ENCODE measurements around the gene DGKI. TPM values are rescaled to one million over a fixed set of nuclear protein-coding genes. Genes with fewer than 3 reads are reported as not detected.

DGKI gene
- total and polyA plus RNA-seq, 2 donors (not counting 1 experiment from before 2014, with no cell fraction given): not detected

- DNase-seq (no peak), ATAC-seq (ENCODE audit: low read depth) (no peak)
- no peak for TF ChIP-seq EZH2 (IDR thresholded peaks at IDR 0.05; ENCODE audit: borderline replicate concordance, insufficient read depth, low read depth, low read length, poor library complexity, severe bottlenecking)
- no peak for TF ChIP-seq CTCF (IDR thresholded peaks at IDR 0.05)
- Histone ChIP-seq H3K4me3 (ENCODE audit: control extremely low read depth in 1 of 5, extremely low read depth in 1 of 5, insufficient read depth in 1 of 5, low read depth in 2 of 5, low read length in 4 of 5) (no peak overlapping the region), H3K27me3 (replicated peaks in 1 of 4; ENCODE audit: control extremely low read depth in 1 of 4, control insufficient read depth in 3 of 4, insufficient read depth in 4 of 4, low read length in 3 of 4) (no peaks in the 10 kb centered on the region), H3K4me2 (replicated peaks; ENCODE audit: low read depth, low read length, poor library complexity, severe bottlenecking) (no peak overlapping the region), H3K79me2 (ENCODE audit: control insufficient read depth, insufficient read depth, low read length) (no peaks in the 10 kb centered on the region), H3K27ac (ENCODE audit: low read length in 2 of 2) (no peak overlapping the region), H3K36me3 (replicated peaks in 1 of 2; ENCODE audit: control extremely low read depth in 1 of 2, control insufficient read depth in 1 of 2, extremely low read depth in 1 of 2, insufficient read depth in 2 of 2, low read length in 1 of 2) (no peaks in the 10 kb centered on the region), H3K9ac (ENCODE audit: low read length) (no peak overlapping the region), H3K4me1 (ENCODE audit: control insufficient read depth in 2 of 2, insufficient read depth in 2 of 2, low read length in 2 of 2) (no peaks in the 10 kb centered on the region), H2AFZ (ENCODE audit: insufficient read depth, low read depth, low read length, poor library complexity, severe bottlenecking) (no peak overlapping the region), H4K20me1 (ENCODE audit: control insufficient read depth, insufficient read depth, low read length, poor library complexity, severe bottlenecking) (no peaks in the 10 kb centered on the region), H3K9me3 (ENCODE audit: control extremely low read depth in 1 of 3, control insufficient read depth in 2 of 3, insufficient read depth in 1 of 3, low read length in 2 of 3) (no peaks in the 10 kb centered on the region)
- H3K27ac Mint-ChIP-seq: no peak overlapping the region
- H3K4me3 Mint-ChIP-seq: no peak overlapping the region
- intact Hi-C loops (cut with micrococcal nuclease): no loop called here
- no peaks in the 10 kb centered on the region for H3K9me3 Mint-ChIP-seq (ENCODE audit: insufficient read depth)
- peaks cover 3% of the 10 kb centered on the region for H3K27me3 Mint-ChIP-seq
- ChIA-PET CTCF (no interaction called here), POLR2A (no interaction called here)
- WGBS (ENCODE audit: insufficient coverage): 59% methylated on average over 7 of the region's 7 CpGs
- no peaks in the 10 kb centered on the region for H3K4me1 Mint-ChIP-seq
Measured at GRCh38 chr7:137717811-137718271, 128.9 kb downstream of the DGKI start.

GRCh38 chr7:137717045-137717444, 129.7 kb downstream of the DGKI start:
- Histone ChIP-seq H3K79me2 (ENCODE audit: control insufficient read depth, insufficient read depth, low read length) (no peaks in the 10 kb centered on the region), H4K20me1 (ENCODE audit: control insufficient read depth, insufficient read depth, low read length, poor library complexity, severe bottlenecking) (no peaks in the 10 kb centered on the region), H3K4me3 (ENCODE audit: control extremely low read depth in 1 of 5, extremely low read depth in 1 of 5, insufficient read depth in 1 of 5, low read depth in 2 of 5, low read length in 4 of 5) (no peak overlapping the region), H3K4me2 (replicated peaks; ENCODE audit: low read depth, low read length, poor library complexity, severe bottlenecking) (no peak overlapping the region), H3K9ac (ENCODE audit: low read length) (no peak overlapping the region), H2AFZ (ENCODE audit: insufficient read depth, low read depth, low read length, poor library complexity, severe bottlenecking) (no peak overlapping the region), H3K27ac (ENCODE audit: low read length in 2 of 2) (no peak overlapping the region), H3K27me3 (replicated peaks in 1 of 4; ENCODE audit: control extremely low read depth in 1 of 4, control insufficient read depth in 3 of 4, insufficient read depth in 4 of 4, low read length in 3 of 4) (no peaks in the 10 kb centered on the region), H3K36me3 (replicated peaks in 1 of 2; ENCODE audit: control extremely low read depth in 1 of 2, control insufficient read depth in 1 of 2, extremely low read depth in 1 of 2, insufficient read depth in 2 of 2, low read length in 1 of 2) (no peaks in the 10 kb centered on the region), H3K9me3 (ENCODE audit: control extremely low read depth in 1 of 3, control insufficient read depth in 2 of 3, insufficient read depth in 1 of 3, low read length in 2 of 3) (no peaks in the 10 kb centered on the region), H3K4me1 (ENCODE audit: control insufficient read depth in 2 of 2, insufficient read depth in 2 of 2, low read length in 2 of 2) (no peaks in the 10 kb centered on the region)
- POLR2A ChIA-PET: no interaction called here
- ATAC-seq (ENCODE audit: low read depth): no peak
- CTCF ChIA-PET: no interaction called here
- Mint-ChIP-seq H3K4me1 (no peaks in the 10 kb centered on the region), H3K4me3 (no peak overlapping the region), H3K9me3 (ENCODE audit: insufficient read depth) (no peaks in the 10 kb centered on the region), H3K27me3 (peaks cover 6% of the 10 kb centered on the region), H3K27ac (no peak overlapping the region)
- WGBS (ENCODE audit: insufficient coverage): 63% methylated on average over 1 of the region's 3 CpGs
- TF ChIP-seq EZH2 (IDR thresholded peaks at IDR 0.05; ENCODE audit: borderline replicate concordance, insufficient read depth, low read depth, low read length, poor library complexity, severe bottlenecking) (no peak), CTCF (IDR thresholded peaks at IDR 0.05) (no peak)
- no peak for DNase-seq
- intact Hi-C loops (cut with micrococcal nuclease): no loop called here

Data from B cell (primary cell).